GM18508 (cell line): Measurements from ENCODE around the gene SPECC1L.

Experiments used
- ATAC-seq: cut with Tn5 transposase; IDR thresholded peaks from one replicate; pipeline ENCODE4 v1.9.1; 2021; ENCODE audit warnings: moderate number of reproducible peaks; ENCODE audit not compliant: insufficient read depth, unreplicated experiment

SPECC1L gene

DNA sequence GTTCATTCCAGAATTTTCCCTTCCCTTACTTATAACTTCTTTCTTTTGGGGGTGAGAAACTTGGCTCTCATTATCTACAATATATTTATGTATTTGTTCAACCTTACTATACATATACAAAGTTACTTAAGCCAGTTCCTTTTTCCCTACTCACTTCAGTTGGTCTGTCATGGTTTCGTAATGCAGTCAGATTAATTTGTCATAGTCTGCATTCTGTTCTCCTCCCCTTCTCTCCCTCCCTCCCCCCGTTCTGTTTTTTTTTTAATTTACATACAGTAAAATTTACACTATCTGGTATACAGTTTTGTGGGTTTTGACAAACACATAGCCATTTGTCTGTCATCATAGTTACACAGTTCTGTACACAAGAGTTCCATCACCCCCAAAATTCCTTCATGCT, 84.9 kb downstream of the SPECC1L start:
- ATAC-seq, result no peak

- ATAC-seq, result no peak
These were observed 86.9 kb downstream of the SPECC1L start for GRCh38 chr22:24357547-24357946.

DNA sequence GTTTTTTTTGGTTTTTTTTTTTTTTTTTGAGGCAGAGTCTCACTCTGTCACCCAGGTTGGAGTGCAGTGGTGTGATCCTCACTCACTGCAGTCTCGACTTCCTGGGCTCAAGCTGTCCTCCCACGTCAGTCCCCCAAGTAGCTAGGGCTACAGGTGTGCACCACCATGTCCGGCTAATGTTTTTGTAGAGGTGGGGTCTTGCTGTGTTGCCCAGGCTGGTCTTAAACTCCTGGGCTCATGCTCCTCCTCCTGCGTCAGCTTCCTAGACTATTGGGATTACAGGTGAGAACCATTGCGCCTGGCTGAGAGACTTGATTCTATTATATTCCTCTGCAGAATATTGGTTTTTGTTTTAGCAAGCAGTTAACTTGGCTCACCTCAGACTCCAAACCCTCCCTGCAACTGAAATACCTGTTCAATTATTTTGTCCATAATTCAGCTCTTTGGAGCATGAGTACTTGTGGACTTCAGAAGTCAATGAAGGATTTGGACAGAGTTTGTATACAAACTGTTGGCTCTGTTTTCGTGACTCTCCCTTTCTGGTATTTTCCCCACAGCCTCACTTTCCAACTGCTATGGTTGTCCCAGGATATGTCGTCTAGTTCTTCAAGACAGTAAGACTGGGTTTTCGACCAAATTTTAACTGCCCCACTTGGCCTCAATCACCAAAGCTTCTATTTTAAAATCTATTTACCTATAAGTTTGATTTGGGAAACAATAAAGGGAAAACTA, 87.6 kb downstream of the SPECC1L start:
- ATAC-seq, result no peak

DNA sequence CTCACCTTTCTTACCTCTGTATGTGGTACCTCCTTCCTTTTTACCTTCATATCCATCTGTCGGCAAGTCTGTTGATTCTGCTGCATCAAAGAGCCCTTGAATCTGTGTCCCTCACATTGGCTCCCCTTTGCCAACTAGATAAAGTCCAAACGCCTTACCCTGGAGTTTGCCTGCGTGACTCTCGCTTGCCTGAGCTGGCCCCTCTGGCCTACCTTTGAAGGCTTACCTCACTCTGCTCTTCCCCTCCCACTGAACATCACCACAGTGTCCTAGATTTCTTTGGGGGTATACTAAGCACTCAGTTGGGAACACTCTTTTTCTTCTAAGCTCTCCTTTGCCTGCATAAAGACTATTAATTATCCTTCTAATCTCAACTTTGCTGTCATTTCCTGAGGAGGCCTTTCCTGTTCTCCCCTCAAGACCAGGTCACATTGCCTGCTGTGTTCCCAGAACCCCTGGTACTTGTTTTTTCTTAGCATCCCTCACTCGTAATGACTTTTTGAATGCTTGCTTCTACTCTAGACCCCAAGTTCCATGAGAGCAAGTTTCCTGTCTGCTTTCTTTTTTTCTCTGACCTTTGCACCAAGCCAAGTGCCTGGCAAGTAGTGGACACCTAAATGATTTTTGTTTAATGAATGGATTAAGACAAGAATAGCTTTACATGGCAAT, 89.0 kb downstream of the SPECC1L start:
- no peak for ATAC-seq

DNA sequence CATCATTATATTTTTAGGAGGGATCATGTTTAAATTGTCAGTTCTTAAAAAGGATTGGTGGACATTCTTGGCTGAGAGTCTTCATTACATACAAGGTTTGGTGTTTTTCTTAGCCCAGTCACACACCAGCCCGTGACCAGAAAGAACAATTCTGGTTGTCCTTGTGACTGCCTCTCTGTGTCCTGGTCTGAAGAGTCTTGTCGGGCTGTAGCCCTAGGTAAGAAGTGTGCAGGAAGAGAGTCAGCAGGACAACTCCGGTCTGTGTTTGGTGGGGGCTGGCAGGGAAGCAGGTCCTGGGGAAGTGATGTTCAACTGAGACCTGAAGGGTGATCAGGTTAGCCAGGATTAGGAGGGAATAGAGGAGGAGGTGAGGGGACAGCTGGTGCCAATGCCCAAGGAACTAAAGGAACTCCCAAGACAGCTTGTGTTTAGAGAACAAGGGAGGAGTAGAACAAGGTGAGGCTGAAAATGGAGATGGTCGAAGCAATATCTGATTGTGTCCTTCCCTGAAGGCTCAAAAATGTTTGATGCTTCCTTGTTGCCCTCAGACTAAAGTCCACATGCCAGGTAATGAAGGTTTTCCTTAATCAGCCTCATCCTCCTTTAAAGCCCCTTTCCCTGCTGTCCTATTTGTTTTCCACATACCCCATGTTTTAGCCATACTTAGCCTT, 91.5 kb downstream of the SPECC1L start:
- ATAC-seq, result no peak

DNA sequence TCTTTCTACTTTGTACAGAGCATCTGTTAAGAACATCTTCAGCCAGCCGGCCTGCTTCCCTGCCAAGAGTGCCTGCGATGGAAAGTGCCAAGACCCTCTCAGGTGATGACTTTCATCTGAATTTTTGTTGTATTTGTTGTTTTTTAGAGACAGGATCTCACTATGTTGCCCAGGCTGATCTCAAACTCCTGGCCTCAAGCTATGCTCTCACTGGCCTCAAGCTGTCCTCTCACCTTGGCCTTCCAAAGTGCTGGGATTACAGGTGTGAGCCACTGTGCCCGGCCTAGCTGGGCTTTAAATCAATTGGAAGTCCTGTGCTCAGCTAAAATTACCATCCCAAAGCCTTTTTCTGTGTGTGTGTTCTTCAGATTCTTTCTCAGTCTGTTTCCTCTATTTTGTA, 92.6 kb downstream of the SPECC1L start:
- ATAC-seq, result no peak

DNA sequence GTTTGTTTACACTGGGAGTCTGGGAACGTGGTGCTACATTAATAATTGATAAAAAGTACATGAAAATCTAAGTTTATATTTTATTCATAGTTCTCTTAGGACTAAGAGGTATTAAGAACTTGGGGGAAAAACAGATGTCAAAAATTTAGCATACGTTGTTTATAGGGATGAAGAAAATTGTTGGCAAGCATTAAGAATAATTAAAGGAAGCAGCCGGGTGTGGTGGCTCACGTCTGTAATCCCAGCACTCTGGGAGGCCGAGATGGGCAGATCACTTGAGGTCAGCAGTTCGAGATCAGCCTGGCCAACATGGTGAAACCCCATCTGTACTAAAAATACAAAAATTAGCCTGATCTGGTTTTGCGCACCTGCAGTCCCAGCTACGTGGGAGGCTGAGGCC, 96.1 kb downstream of the SPECC1L start:
- ATAC-seq, result no peak

- ATAC-seq, result no peak
These were observed 97.2 kb downstream of the SPECC1L start for GRCh38 chr22:24367841-24368240.

- ATAC-seq, result no peak
These were observed 99.8 kb downstream of the SPECC1L start for GRCh38 chr22:24370401-24370800.

GRCh38 chr22:24376002-24376401, 105.4 kb downstream of the SPECC1L start:
- no peak for ATAC-seq

GRCh38 chr22:24376586-24376985, 106.0 kb downstream of the SPECC1L start:
- no peak for ATAC-seq

GRCh38 chr22:24379536-24379935, 108.9 kb downstream of the SPECC1L start:
- no peak for ATAC-seq

- no peak for ATAC-seq
These were observed 109.7 kb downstream of the SPECC1L start for GRCh38 chr22:24380220-24380904.

- no peak for ATAC-seq
These were observed 110.2 kb downstream of the SPECC1L start for GRCh38 chr22:24380905-24381230.

DNA sequence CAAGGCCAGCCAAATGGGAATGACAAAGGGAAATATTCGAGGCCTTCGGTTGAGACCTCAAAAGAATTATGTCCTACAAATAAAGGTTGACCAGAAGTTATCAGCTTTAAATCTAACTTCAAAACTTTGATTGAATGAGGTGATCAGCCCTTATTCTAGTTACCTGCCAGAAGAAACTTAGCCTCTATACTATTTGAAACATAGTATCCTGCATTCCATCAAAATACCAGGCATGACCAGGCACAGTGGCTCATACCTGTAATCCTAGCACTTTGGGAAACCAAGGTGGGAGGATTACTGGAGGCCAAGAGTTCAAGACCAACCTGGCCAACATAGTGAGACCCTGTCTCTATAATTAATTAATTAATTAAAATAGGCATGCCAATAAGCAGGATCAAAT, 112.4 kb downstream of the SPECC1L start:
- ATAC-seq, result no peak

- no peak for ATAC-seq
These were observed 113.5 kb downstream of the SPECC1L start for GRCh38 chr22:24384131-24384530.

GRCh38 chr22:24386937-24387471, 116.4 kb downstream of the SPECC1L start:
- no peak for ATAC-seq

DNA sequence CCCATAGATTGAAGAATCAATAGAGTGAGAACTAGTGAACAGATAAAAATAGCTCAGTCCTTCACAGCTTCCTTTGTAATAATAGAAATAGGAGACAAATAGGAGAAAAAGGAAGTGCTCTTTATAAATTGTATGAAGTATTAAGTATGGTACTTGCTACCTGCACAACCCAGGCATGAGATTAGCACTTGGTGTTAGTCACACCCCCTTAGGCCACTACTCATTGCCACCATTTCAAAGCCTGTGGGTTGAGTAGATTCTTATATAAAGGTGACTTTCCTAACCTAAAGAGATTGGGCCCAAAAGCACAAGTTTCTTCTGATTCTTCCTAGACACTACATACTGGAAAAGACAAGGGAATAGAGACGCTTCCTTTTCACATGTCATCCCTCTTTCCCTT, 119.0 kb downstream of the SPECC1L start:
- no peak for ATAC-seq

- ATAC-seq, result no peak
These were observed 119.5 kb downstream of the SPECC1L start for GRCh38 chr22:24390156-24390555.

GRCh38 chr22:24390576-24390975, 119.9 kb downstream of the SPECC1L start:
- ATAC-seq, result no peak

DNA sequence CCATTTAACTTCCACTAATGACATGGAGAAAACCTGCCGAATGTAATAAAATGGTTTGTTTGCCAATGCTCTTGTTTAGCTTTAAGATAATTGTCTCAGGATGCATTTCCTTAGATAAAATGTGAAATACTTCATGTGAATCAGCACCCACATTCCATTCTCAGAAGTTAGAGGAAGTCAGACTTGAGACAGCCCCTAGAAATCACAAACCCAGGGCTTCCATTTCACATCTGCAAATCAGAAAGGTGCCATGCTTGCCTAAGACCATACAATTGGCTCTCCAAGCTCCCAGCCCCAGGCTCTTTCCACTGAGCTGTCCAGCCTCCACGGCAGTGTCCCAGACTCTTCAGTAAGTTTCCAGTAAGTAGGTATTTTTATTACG, 121.2 kb downstream of the SPECC1L start:
- ATAC-seq, result no peak
